ENCODE results near the gene GALNTL6. TPM values are rescaled to one million over a fixed set of nuclear protein-coding genes. Genes with fewer than 3 reads are reported as not detected.

The GALNTL6 gene
- total RNA-seq, 1 experiment from 2014 or later = not detected

GRCh38 chr4:173012608-173013007 lies 1199.4 kb downstream of the GALNTL6 start:
- H3K27ac Mint-ChIP-seq = no peak overlapping the region
- H4K8ac ChIP-seq (replicated peaks; ENCODE audit: insufficient read length, low read depth, low read length) = no peak overlapping the region
- no peak overlapping the region for H3K56ac ChIP-seq (ENCODE audit: insufficient read length, low read depth, low read length)
- no peak overlapping the region for H3K14ac ChIP-seq (ENCODE audit: insufficient read depth, low read length)
- H2BK12ac ChIP-seq (ENCODE audit: insufficient read length, low read depth, low read length) = no peak overlapping the region
- H4K5ac ChIP-seq (ENCODE audit: insufficient read length, low read depth, low read length) = no peak overlapping the region
- no peak overlapping the region for H3K4me2 ChIP-seq (ENCODE audit: insufficient read depth, insufficient read length, low read length)
- H3K9ac ChIP-seq (ENCODE audit: extremely low read depth, insufficient read length, low read length) = no peak overlapping the region
- no peak overlapping the region for H2BK5ac ChIP-seq (ENCODE audit: insufficient read length, low read length)
- no peaks in the 10 kb centered on the region for H3K9me3 ChIP-seq (ENCODE audit: control insufficient read depth, low read depth, low read length)
- H3K27me3 Mint-ChIP-seq (ENCODE audit: low read depth) = no peaks in the 10 kb centered on the region
- H3K4me1 Mint-ChIP-seq = peaks cover 31 to 32% of the 10 kb centered on the region in 2 experiments
- no peaks in the 10 kb centered on the region for H3K27me3 ChIP-seq (ENCODE audit: insufficient read depth, low read length)
- no peaks in the 10 kb centered on the region for H3K23me2 ChIP-seq (ENCODE audit: insufficient read length, low read depth, low read length, poor library complexity, severe bottlenecking)
- H2AK5ac ChIP-seq (ENCODE audit: insufficient read length, low read length) = no peak overlapping the region
- H3K9me3 Mint-ChIP-seq = peaks cover 6 to 9% of the 10 kb centered on the region in 2 experiments
- no peak overlapping the region for H3K4ac ChIP-seq (ENCODE audit: low read depth, low read length)
- no peak overlapping the region for H3K4me3 Mint-ChIP-seq
- no peak overlapping the region for H3K23ac ChIP-seq (ENCODE audit: insufficient read length, low read depth, low read length)
- H4K20me1 ChIP-seq (ENCODE audit: control insufficient read depth, insufficient read depth, insufficient read length) = no peaks in the 10 kb centered on the region
- WGBS (ENCODE audit: extremely low coverage, insufficient read length, low lambda C conversion rate) = no CpG with 5 or more reads among the region's 8 CpGs
- DNase-seq = no peak
- no peaks in the 10 kb centered on the region for H3K4me1 ChIP-seq (ENCODE audit: insufficient read depth, low read length)
- no peaks in the 10 kb centered on the region for H3K79me1 ChIP-seq (ENCODE audit: insufficient read depth, low read depth, low read length, poor library complexity, severe bottlenecking)
- TF ChIP-seq CTCF (conservative IDR thresholded peaks at IDR 0.05) = no peak
- no peak overlapping the region for H2BK15ac ChIP-seq (ENCODE audit: low read depth, low read length)
- no peaks in the 10 kb centered on the region for H3K79me2 ChIP-seq (ENCODE audit: insufficient read depth, low read length)
- H2AFZ ChIP-seq (ENCODE audit: low read length) = no peak overlapping the region
- no peak overlapping the region for H3T11ph ChIP-seq (ENCODE audit: low read length)
- H4K91ac ChIP-seq (ENCODE audit: insufficient read length, low read depth, low read length) = no peak overlapping the region
- H3K36me3 Mint-ChIP-seq (ENCODE audit: insufficient read depth in 1 of 3, low read depth in 3 of 3) = peaks cover 5 to 11% (median 9%) of the 10 kb centered on the region in 3 experiments
- no peak overlapping the region for H3K18ac ChIP-seq (ENCODE audit: insufficient read length, low read depth, low read length)
- H2BK120ac ChIP-seq (ENCODE audit: low read depth, low read length, poor library complexity, severe bottlenecking) = no peak overlapping the region
- no peak overlapping the region for H3K27ac ChIP-seq (ENCODE audit: insufficient read length, low read depth, low read length)
- no peak overlapping the region for H2BK20ac ChIP-seq (ENCODE audit: low read depth, low read length, poor library complexity, severe bottlenecking)
